SK-N-MC (cell line): ENCODE results near the gene SPEF1.

Experiments used
- EZH2 ChIP-seq: fragments of 200-600 bp; sonication (generic); IDR thresholded peaks from one replicate; pipeline ENCODE4 v1.6.1; 2017; ENCODE audit warnings: antibody characterized with exemption
- POLR2AphosphoS5 ChIP-seq: IDR thresholded peaks from 2 replicates; pipeline ENCODE4 v1.6.1; 2012; ENCODE audit warnings: mild to moderate bottlenecking, low read depth, low read length, borderline replicate concordance

GRCh38 chr20:3783511-3784195 lies 2.4 kb upstream of the SPEF1 start:
- TF ChIP-seq POLR2AphosphoS5 (no peak; the same call in 1 of the 2 replicates), EZH2 (no peak)
